22Rv1 (cell line): ENCODE results near the gene DENND5A.

ENCODE experiments used
- H3K27ac ChIP-seq: fragments of 450-650 bp; 2 replicates; pipeline ENCODE4 v1.5.1; 2017
- ZFX ChIP-seq: fragments of 450-650 bp; IDR thresholded peaks from 2 replicates; pipeline ENCODE4 v1.6.1; 2017; ENCODE audit warnings: antibody characterized with exemption, borderline replicate concordance
- TF ChIP-seq, protein P1 (sequence below): fragments of 450-650 bp; IDR thresholded peaks from 2 replicates; pipeline ENCODE4 v1.5.1; 2017; ENCODE audit warnings: mild to moderate bottlenecking

The DENND5A gene

GRCh38 chr11:9273376-9274336 lies 8.5 kb upstream of the DENND5A start:
- no peak overlapping the region for H3K27ac ChIP-seq
- TF ChIP-seq, protein P1, sequence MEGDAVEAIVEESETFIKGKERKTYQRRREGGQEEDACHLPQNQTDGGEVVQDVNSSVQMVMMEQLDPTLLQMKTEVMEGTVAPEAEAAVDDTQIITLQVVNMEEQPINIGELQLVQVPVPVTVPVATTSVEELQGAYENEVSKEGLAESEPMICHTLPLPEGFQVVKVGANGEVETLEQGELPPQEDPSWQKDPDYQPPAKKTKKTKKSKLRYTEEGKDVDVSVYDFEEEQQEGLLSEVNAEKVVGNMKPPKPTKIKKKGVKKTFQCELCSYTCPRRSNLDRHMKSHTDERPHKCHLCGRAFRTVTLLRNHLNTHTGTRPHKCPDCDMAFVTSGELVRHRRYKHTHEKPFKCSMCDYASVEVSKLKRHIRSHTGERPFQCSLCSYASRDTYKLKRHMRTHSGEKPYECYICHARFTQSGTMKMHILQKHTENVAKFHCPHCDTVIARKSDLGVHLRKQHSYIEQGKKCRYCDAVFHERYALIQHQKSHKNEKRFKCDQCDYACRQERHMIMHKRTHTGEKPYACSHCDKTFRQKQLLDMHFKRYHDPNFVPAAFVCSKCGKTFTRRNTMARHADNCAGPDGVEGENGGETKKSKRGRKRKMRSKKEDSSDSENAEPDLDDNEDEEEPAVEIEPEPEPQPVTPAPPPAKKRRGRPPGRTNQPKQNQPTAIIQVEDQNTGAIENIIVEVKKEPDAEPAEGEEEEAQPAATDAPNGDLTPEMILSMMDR: no peak
- TF ChIP-seq ZFX: no peak

DNA sequence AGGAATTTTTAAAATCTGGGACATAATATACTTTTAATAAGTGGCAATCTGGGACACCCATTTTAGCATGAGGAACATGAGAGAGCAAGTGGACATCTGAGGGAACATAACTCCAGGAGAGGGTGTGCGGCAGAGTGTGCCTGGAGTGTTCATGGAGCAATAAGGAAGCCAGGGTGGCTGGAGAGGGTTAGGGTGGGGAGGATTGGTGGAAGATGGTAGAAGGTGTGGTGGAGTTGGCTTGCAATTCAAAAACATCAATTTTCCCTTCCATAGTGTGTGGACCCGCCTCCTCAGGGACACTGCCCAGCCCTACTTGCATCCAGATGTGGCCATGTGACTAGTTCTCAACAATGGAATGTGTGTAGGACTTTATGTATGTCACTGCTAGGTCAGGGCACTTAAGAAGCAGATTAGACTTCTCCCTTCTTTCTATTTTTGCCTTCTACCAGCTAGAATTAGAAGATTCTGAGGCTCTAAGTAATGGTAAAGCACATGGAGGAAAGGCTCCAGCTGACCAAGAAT lies 4.4 kb upstream of the DENND5A start:
- TF ChIP-seq, protein P1: no peak
- no peak for TF ChIP-seq ZFX
- no peak overlapping the region for H3K27ac ChIP-seq

DNA sequence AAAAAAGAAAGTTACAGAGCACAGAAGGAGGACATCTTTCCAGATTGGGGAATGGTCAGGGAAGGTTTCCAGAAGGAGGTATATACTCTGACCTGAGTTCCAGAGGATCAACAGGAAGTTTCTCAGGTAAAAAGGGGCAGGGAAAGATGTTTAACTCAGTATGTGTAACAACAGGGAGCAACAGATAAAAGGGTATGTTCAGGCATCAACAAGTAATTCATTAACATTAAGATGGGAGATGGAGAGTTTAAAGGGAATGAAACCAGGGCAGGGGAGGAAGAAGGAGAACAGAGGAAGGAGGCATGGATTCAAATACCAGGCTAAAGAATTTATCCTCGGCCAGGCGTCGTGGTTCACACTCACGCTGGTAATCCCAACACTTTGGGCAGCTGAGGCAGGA lies 2.5 kb upstream of the DENND5A start:
- no peak for TF ChIP-seq ZFX
- TF ChIP-seq, protein P1: no peak
- no peak overlapping the region for H3K27ac ChIP-seq

DNA sequence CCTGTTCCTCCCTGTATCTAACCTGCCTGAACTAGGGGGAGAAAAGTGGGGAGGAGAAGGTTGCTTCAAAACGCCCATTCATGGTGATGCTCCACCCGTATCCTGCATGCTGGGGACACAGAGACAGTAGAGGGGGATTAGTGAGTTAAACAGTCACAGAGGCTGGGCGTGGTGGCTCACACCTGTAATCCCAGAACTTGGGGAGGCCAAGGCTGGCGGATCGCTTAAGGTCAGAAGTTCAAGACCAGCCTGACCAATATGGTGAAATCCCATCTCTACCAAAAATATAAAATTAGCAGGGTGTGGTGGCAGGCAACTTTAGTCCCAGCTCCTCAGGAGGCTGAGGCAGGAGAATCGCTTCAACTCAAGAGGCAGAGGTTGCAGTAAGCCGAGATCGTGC lies 1.8 kb upstream of the DENND5A start:
- TF ChIP-seq ZFX: no peak
- TF ChIP-seq, protein P1: no peak
- H3K27ac ChIP-seq: no peak overlapping the region

- no peak overlapping the region; the same call in 1 of the 2 replicates for H3K27ac ChIP-seq
Measured at GRCh38 chr11:9266132-9266736, 1.1 kb upstream of the DENND5A start.

DNA sequence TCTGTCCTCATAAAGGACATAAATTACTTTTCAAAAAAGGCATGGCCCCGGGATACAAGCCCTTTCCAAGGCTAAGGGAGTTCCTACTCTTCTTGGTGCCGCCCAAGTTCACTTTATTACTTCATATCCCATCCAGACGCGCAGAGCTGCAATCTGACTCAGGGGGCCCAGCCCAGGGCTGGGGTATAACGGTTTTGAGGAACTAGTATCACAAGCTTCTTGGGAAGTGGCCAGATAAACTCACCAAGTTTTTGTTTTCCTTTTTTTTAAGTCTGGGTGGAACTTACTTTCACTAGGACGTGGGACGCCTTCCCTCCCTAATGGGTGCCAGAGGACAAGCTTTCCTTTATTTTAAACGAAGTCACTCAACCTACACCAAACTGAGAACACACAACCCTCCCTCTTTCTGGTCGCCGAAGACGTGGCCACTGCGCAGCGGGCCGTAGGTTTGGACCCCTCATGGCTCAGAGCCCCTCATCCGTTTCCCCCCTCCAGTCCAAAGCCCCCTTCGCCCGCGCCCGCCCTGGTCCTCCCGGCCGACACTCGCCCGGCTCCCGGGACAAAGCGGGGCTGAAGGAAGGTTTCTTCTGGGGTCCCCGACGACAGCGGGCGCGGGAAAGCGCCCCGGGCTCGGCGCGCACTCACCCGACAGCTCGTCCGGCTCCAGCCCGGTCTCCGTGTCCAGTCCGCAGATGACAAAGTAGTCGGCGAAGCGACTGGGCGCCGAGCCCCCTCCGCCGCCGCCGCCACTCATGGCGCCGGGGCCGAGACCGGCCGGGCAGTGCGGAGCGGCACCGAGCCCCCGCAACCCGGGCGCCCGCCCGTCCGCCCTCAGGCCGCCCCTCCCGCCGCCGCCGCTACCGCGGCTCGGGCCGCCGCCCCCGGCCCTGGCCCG lies 587 bp downstream of the DENND5A start:
- TF ChIP-seq, protein P1: no peak
- no peak for TF ChIP-seq ZFX
- H3K27ac ChIP-seq: peak overlapping the region; percentile 65

More at GRCh38 chr11:9266132-9266736, 1.1 kb upstream of the DENND5A start:
- TF ChIP-seq, protein P1: no peak
- no peak for TF ChIP-seq ZFX
